NCI-H2081 treated with DMSO at 0.1 percent for 48 hours (cell line): Measurements from ENCODE around the gene D2HGDH.
"Not testable (repeated sequence)": the region's sequence is repeated elsewhere in the genome, so short reads cannot be mapped to it uniquely, and the experiment has no call there.

Source experiments
- DNase-seq: peaks from one replicate; lab custom pipeline; 2025; lab: John Stamatoyannopoulos, UW

D2HGDH gene

GRCh38 chr2:241794250-241794823 is 59.9 kb downstream of the D2HGDH start:
- DNase-seq: no peak

- DNase-seq: no peak
These were observed 60.9 kb downstream of the D2HGDH start for GRCh38 chr2:241795021-241795999.

GRCh38 chr2:241796209-241796608 is 61.8 kb downstream of the D2HGDH start:
- DNase-seq: no peak

- DNase-seq: no peak
These were observed 62.2 kb downstream of the D2HGDH start for GRCh38 chr2:241796610-241797138.

GRCh38 chr2:241797441-241798080 is 63.1 kb downstream of the D2HGDH start:
- no peak for DNase-seq

GRCh38 chr2:241798081-241798630 is 63.7 kb downstream of the D2HGDH start:
- DNase-seq: no peak

- DNase-seq: no peak
These were observed 64.4 kb downstream of the D2HGDH start for GRCh38 chr2:241798631-241799521.

- DNase-seq: no peak
These were observed 65.2 kb downstream of the D2HGDH start for GRCh38 chr2:241799522-241800197.

- not testable (repeated sequence) for DNase-seq
These were observed 65.9 kb downstream of the D2HGDH start for GRCh38 chr2:241800198-241800903.

GRCh38 chr2:241801611-241802420 is 67.4 kb downstream of the D2HGDH start:
- no peak for DNase-seq

GRCh38 chr2:241802421-241803318 is 68.2 kb downstream of the D2HGDH start:
- DNase-seq: no peak

- no peak for DNase-seq
These were observed 69.2 kb downstream of the D2HGDH start for GRCh38 chr2:241803387-241804325.

- no peak for DNase-seq
These were observed 70.1 kb downstream of the D2HGDH start for GRCh38 chr2:241804326-241805229.

- DNase-seq: not testable (repeated sequence)
These were observed 71.8 kb downstream of the D2HGDH start for GRCh38 chr2:241806217-241806616.

GRCh38 chr2:241808051-241808720 is 73.8 kb downstream of the D2HGDH start:
- no peak for DNase-seq
